PC-9 (cell line): ENCODE data around the gene MAGI1.

Source experiments
- EZH2 ChIP-seq: fragments of 200-600 bp; sonication (generic); IDR thresholded peaks from 2 replicates; pipeline ENCODE4 v1.8.0; 2017; ENCODE audit warnings: antibody characterized with exemption, low read depth
- TF ChIP-seq, protein P1 (sequence below): fragments of 200-600 bp; sonication (generic); conservative IDR thresholded peaks from 2 replicates; pipeline ENCODE4 v1.6.1; 2017; ENCODE audit warnings: mixed run types, antibody characterized with exemption, mild to moderate bottlenecking, moderate library complexity

DNA sequence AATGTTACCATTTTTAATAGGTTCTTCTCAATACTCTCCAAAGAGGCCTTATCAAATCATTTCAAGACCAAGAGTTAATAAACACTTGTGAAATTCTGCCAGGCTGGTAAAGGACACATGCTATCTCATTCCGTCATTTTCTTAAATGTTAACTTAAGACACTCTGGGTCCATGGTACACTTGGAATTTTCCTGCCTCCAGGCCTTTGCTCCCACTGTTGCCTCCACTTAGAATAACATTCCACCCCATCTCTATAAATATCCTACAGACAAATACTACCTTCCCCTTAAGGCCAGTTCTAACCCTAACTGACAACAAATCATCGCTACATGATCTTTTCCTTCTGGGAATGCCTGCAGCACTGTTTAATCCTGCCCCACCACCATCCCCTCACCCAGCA, 24.1 kb downstream of the MAGI1 start:
- TF ChIP-seq, protein P1, sequence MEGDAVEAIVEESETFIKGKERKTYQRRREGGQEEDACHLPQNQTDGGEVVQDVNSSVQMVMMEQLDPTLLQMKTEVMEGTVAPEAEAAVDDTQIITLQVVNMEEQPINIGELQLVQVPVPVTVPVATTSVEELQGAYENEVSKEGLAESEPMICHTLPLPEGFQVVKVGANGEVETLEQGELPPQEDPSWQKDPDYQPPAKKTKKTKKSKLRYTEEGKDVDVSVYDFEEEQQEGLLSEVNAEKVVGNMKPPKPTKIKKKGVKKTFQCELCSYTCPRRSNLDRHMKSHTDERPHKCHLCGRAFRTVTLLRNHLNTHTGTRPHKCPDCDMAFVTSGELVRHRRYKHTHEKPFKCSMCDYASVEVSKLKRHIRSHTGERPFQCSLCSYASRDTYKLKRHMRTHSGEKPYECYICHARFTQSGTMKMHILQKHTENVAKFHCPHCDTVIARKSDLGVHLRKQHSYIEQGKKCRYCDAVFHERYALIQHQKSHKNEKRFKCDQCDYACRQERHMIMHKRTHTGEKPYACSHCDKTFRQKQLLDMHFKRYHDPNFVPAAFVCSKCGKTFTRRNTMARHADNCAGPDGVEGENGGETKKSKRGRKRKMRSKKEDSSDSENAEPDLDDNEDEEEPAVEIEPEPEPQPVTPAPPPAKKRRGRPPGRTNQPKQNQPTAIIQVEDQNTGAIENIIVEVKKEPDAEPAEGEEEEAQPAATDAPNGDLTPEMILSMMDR: no peak
- TF ChIP-seq EZH2: no peak
